HG03045 (cell line): Measurements from ENCODE around the gene TREML4.
"Not testable (repeated sequence)": the region's sequence is repeated elsewhere in the genome, so short reads cannot be mapped to it uniquely, and the experiment has no call there.

Experiments
- ATAC-seq: cut with Tn5 transposase; IDR thresholded peaks from one replicate; pipeline ENCODE4 v1.9.1; 2021; ENCODE audit warnings: mild to moderate bottlenecking, moderate library complexity; ENCODE audit not compliant: unreplicated experiment

TREML4 gene

GRCh38 chr6:41204156-41204555 is 24.0 kb upstream of the TREML4 start:
- no peak for ATAC-seq

GRCh38 chr6:41208439-41209106 is 19.6 kb upstream of the TREML4 start:
- ATAC-seq = no peak

GRCh38 chr6:41209547-41210320 is 18.4 kb upstream of the TREML4 start:
- ATAC-seq = no peak

GRCh38 chr6:41214559-41215238 is 13.4 kb upstream of the TREML4 start:
- ATAC-seq = no peak

- no peak for ATAC-seq
Measured at GRCh38 chr6:41215777-41216176, 12.4 kb upstream of the TREML4 start.

GRCh38 chr6:41216616-41217015 is 11.5 kb upstream of the TREML4 start:
- ATAC-seq = no peak

GRCh38 chr6:41222045-41222444 is 6.1 kb upstream of the TREML4 start:
- no peak for ATAC-seq

GRCh38 chr6:41222513-41222912 is 5.6 kb upstream of the TREML4 start:
- ATAC-seq = no peak

GRCh38 chr6:41224800-41225199 is 3.3 kb upstream of the TREML4 start:
- no peak for ATAC-seq

GRCh38 chr6:41226752-41227151 is 1.4 kb upstream of the TREML4 start:
- ATAC-seq = no peak

- no peak for ATAC-seq
Measured at GRCh38 chr6:41228616-41229015, 467 bp downstream of the TREML4 start.

GRCh38 chr6:41229721-41230120 is 1.6 kb downstream of the TREML4 start:
- ATAC-seq = no peak

GRCh38 chr6:41231246-41231645 is 3.1 kb downstream of the TREML4 start:
- ATAC-seq = no peak

- ATAC-seq = no peak
Measured at GRCh38 chr6:41232667-41233066, 4.5 kb downstream of the TREML4 start.

GRCh38 chr6:41236276-41236675 is 8.1 kb downstream of the TREML4 start:
- ATAC-seq = no peak

GRCh38 chr6:41237128-41237527 is 9.0 kb downstream of the TREML4 start:
- ATAC-seq = no peak

GRCh38 chr6:41239467-41240159 is 11.5 kb downstream of the TREML4 start:
- ATAC-seq = no peak

- not testable (repeated sequence) for ATAC-seq
Measured at GRCh38 chr6:41246529-41246928, 18.4 kb downstream of the TREML4 start.

- ATAC-seq = no peak
Measured at GRCh38 chr6:41247288-41247865, 19.2 kb downstream of the TREML4 start.

GRCh38 chr6:41247882-41248705 is 19.9 kb downstream of the TREML4 start:
- no peak for ATAC-seq
